ENCODE data around the gene GALNT18. TPM values are rescaled to one million over a fixed set of nuclear protein-coding genes. Genes with fewer than 3 reads are reported as not detected.

The GALNT18 gene
- total RNA-seq, 1 donor from 2014 or later = 46.4 TPM

DNA sequence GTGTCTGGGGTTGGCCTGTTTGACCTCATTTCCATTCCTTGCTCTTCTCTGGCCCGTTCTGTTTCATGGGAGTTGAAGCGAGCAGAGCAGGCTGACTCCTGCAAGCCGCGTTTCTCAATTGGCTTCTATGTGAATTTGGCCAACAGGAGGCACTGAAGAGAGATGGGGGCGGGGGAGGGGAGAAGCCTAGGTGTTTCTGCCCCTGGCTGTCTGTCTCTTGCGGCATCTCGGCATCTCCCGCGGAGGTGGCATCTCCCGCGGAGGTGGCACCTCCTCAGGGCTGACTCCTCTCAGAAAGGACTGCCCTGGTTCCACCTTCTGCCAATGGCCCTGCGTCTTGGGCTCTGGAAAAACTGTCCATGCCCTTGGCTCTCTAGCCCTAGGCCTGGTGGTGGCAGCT is 143.1 kb downstream of the GALNT18 start:
- no peak for DNase-seq
- intact Hi-C loops (cut with DNase I) = no loop called here
- Histone ChIP-seq H3K9me3 (no peaks in the 10 kb centered on the region), H3K4me3 (no peak overlapping the region), H3K27ac (no peak overlapping the region), H3K27me3 (ENCODE audit: low read depth) (no peaks in the 10 kb centered on the region), H3K4me1 (no peaks in the 10 kb centered on the region), H3K36me3 (no peaks in the 10 kb centered on the region)
- no peak for ATAC-seq
- no peak for TF ChIP-seq CTCF (IDR thresholded peaks at IDR 0.05)

- Histone ChIP-seq H3K27me3 (ENCODE audit: low read depth) (no peaks in the 10 kb centered on the region), H3K4me1 (no peaks in the 10 kb centered on the region), H3K9me3 (no peaks in the 10 kb centered on the region), H3K36me3 (no peaks in the 10 kb centered on the region), H3K27ac (no peak overlapping the region), H3K4me3 (no peak overlapping the region)
- ATAC-seq = no peak
- DNase-seq = no peak
- intact Hi-C loops (cut with DNase I) = no loop called here
- TF ChIP-seq CTCF (IDR thresholded peaks at IDR 0.05) = no peak
Measured at GRCh38 chr11:11477695-11478420, 143.9 kb downstream of the GALNT18 start.

DNA sequence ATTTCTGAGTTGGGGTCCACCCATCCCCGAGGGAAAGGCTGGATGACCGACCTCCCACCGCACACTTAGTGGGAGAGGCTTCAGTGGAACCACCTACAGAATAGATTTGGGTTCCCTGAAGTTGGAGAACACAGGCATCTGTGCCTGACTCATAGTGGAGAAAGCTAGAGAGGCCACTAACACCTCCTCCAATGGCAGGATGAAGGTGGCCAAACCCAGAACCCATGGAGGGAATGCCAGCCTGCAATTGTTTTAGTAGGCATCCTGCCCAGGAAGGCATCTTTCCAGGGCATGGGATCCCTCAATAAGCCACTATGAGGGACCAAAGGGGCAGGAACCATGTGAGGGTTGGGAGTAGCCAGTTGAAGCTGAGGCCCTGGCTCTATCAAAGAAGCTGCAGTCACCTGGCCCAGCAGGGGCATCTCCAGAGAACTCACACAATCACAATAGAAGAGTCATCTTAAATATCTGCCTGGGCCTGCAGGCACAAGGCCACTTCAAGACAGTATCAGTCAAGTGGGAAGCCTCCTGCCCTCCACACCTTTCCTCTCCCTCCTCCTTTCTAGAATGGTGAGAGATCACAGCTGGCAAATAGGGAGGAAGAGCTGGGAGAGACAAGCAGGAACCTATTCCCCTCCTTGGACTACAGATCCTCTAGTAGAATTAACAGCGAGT is 144.7 kb downstream of the GALNT18 start:
- no peak for TF ChIP-seq CTCF (IDR thresholded peaks at IDR 0.05)
- DNase-seq (no peak), ATAC-seq (no peak)
- H3K4me3 ChIP-seq = no peak overlapping the region
- intact Hi-C loops (cut with DNase I) = no loop called here
- H3K4me1 ChIP-seq = no peaks in the 10 kb centered on the region
- H3K36me3 ChIP-seq = no peaks in the 10 kb centered on the region
- no peaks in the 10 kb centered on the region for H3K27me3 ChIP-seq (ENCODE audit: low read depth)
- H3K27ac ChIP-seq = no peak overlapping the region
- no peaks in the 10 kb centered on the region for H3K9me3 ChIP-seq

- intact Hi-C loops (cut with DNase I) = no loop called here
- Histone ChIP-seq H3K27ac (no peak overlapping the region), H3K27me3 (ENCODE audit: low read depth) (no peaks in the 10 kb centered on the region), H3K36me3 (no peaks in the 10 kb centered on the region), H3K9me3 (no peaks in the 10 kb centered on the region), H3K4me1 (no peaks in the 10 kb centered on the region), H3K4me3 (no peak overlapping the region)
- no peak for TF ChIP-seq CTCF (IDR thresholded peaks at IDR 0.05)
- DNase-seq (no peak), ATAC-seq (no peak)
Measured at GRCh38 chr11:11476499-11476898, 145.3 kb downstream of the GALNT18 start.

DNA sequence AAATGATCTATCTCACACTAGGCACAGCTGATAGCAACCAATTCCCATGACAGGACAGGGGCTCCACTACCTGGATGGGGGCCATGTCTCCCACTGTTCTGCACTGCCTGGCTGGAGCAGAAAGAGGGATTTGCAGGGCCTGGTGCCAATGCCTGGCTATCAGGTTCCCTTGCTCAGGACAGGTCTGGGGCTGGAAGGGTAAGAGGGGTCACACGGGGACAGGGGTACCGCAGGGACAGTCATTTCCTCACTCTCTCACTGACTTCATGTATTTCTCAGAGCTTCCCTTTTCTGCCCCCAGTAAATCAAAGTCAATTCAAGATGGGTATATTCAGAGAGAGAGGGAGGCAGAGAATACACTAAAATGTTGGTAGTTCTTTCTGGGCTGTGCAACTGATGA is 149.7 kb downstream of the GALNT18 start:
- H3K9me3 ChIP-seq = no peaks in the 10 kb centered on the region
- no peak for TF ChIP-seq CTCF (IDR thresholded peaks at IDR 0.05)
- H3K4me1 ChIP-seq = no peaks in the 10 kb centered on the region
- no peak overlapping the region for H3K4me3 ChIP-seq
- DNase-seq (no peak), ATAC-seq (peak in 1 of 2 donors; percentile 13)
- no peaks in the 10 kb centered on the region for H3K27me3 ChIP-seq (ENCODE audit: low read depth)
- intact Hi-C loops (cut with DNase I) = no loop called here
- no peaks in the 10 kb centered on the region for H3K36me3 ChIP-seq
- no peak overlapping the region for H3K27ac ChIP-seq
